NB4 (cell line): ENCODE results near the gene POLD1.
A peak's percentile ranks its signal among the peaks of the same experiment; 100 is the strongest.
"Not testable (repeated sequence)": the region's sequence is repeated elsewhere in the genome, so short reads cannot be mapped to it uniquely, and the experiment has no call there.

Experiments used
- DNase-seq: peaks from one replicate; pipeline ENCODE4 v3.0.0; 2010; ENCODE audit warnings: low read depth
- H3K4me3 ChIP-seq: one replicate; pipeline ENCODE4 v1.5.1; 2011; ENCODE audit warnings: mild to moderate bottlenecking, low read depth, low read length, moderate library complexity
- MYC ChIP-seq: IDR thresholded peaks from 2 replicates; pipeline ENCODE4 v1.6.1; 2011; ENCODE audit warnings: low read depth, low read length
- POLR2A ChIP-seq: IDR thresholded peaks from 2 replicates; pipeline ENCODE4 v1.6.1; 2011; ENCODE audit warnings: mild to moderate bottlenecking; ENCODE audit not compliant: insufficient read length; ENCODE audit errors: extremely low read depth
- TF ChIP-seq, protein P1 (sequence below): IDR thresholded peaks from 2 replicates; pipeline ENCODE4 v1.6.1; 2011; ENCODE audit warnings: low read depth, low read length
- TF ChIP-seq, protein P2 (sequence below): IDR thresholded peaks from one replicate; pipeline ENCODE4 v1.5.1; 2012; ENCODE audit warnings: low read depth, low read length

POLD1 gene

DNA sequence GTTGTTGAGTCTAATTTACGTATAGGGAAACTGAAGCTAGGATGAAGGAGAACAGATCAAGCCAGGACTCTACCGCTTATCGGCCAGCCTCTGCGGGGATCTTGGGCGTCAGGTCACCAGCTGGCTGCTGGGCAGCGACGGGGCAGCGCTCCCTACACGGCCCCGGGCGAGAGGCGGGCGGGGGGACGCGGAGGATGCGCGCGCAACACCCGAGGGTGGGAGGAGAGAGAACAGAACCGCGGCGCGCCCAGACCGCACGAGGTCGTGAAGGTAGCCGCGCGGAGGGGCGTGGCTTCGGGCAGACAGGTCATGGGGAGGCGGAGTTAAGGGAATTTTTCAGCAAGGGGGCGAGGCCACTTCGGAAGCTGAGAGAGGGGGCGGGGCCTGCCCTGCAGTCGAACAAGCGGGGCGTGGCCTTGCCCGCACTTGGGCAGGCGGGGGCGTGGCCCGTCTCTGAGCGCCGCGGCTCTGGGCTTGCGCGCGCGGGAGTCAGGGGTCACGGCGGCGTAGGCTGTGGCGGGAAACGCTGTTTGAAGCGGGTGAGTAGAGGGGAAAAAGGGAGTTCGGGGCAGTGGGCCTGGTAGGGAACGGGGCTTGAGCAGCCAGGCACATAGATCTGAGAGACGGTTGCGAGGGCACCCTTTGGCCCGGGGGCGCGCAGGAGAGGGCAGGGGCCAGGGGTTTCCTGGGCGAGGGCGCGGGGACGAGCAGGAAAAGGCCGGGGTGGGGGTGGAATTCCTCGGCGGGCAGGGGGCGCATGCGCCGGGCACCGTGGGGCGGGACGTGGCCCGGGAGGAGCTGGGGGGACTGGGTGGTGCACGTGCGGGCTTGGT is at the start of gene POLD1:
TSS of gene POLD1 (plus strand) at position 496 of the 833 bp plus-strand sequence. CDS start 14,505 bp downstream, outside the sequence.
- TF ChIP-seq, protein P1, sequence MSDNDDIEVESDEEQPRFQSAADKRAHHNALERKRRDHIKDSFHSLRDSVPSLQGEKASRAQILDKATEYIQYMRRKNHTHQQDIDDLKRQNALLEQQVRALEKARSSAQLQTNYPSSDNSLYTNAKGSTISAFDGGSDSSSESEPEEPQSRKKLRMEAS, result peak; percentile 79
- TF ChIP-seq MYC (peak; percentile 78), POLR2A (peak; percentile 57)
- TF ChIP-seq, protein P2, sequence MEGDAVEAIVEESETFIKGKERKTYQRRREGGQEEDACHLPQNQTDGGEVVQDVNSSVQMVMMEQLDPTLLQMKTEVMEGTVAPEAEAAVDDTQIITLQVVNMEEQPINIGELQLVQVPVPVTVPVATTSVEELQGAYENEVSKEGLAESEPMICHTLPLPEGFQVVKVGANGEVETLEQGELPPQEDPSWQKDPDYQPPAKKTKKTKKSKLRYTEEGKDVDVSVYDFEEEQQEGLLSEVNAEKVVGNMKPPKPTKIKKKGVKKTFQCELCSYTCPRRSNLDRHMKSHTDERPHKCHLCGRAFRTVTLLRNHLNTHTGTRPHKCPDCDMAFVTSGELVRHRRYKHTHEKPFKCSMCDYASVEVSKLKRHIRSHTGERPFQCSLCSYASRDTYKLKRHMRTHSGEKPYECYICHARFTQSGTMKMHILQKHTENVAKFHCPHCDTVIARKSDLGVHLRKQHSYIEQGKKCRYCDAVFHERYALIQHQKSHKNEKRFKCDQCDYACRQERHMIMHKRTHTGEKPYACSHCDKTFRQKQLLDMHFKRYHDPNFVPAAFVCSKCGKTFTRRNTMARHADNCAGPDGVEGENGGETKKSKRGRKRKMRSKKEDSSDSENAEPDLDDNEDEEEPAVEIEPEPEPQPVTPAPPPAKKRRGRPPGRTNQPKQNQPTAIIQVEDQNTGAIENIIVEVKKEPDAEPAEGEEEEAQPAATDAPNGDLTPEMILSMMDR, result no peak
- peak within 1 kb of the TSS; percentile 84 for H3K4me3 ChIP-seq
- DNase-seq, result peak; percentile 96

DNA sequence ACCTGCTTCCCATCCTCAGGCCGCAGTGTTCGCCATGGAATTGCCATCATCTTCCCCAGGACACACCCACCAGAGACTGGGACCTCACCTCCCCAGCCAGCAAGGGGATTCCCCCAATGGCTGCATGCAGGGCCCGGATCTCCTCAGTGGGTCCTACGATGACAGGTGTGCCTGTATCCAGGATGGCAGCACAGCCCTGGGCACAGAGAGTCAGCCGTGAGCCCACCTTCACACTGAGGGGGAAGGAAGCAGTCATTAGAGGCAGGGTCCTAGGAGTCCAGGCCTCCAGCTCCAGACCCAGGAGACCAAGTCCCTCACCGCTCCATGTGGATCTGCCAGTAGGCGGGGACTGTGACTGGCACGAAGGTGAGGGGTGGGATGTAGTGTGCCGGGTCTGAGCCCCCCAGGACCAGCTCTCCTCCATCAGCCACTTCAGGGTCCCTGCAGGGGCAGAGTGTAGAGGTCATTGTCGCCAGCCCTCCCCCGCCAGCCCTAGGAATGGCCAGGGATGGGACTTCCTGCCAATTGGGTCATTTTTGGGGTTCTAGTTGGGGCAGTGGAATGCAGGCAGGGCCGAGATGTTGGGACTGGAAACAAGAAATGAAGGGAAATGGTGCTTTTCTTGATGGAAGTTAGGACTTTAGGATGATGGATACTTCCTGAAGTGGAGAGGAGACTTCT is 49.3 kb upstream of the POLD1 start:
- TF ChIP-seq, protein P2, result no peak
- TF ChIP-seq MYC (no peak), POLR2A (no peak)
- TF ChIP-seq, protein P1, result no peak
- DNase-seq, result no peak
- no peak overlapping the region for H3K4me3 ChIP-seq

DNA sequence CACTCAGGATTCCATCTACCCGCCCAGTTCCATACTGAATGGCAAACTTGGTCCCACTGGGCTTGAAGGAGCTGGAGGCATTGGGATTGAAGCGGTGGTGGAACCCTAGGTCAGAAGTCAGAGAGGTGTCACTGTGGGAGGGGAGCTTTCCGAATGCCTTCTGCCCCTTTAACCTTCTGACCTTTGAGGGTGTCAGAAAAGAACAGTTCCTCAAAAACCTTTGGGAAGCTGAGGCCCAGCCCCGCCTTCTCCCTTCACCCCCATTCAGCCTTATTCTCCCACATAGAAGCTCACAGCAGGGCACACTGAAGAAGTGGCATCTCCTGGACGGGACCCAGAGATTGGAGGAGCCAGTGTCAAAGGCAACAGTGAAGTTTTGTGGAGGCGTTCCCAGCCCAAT is 47.1 kb upstream of the POLD1 start:
- H3K4me3 ChIP-seq, DNase-seq: not testable (repeated sequence)

DNA sequence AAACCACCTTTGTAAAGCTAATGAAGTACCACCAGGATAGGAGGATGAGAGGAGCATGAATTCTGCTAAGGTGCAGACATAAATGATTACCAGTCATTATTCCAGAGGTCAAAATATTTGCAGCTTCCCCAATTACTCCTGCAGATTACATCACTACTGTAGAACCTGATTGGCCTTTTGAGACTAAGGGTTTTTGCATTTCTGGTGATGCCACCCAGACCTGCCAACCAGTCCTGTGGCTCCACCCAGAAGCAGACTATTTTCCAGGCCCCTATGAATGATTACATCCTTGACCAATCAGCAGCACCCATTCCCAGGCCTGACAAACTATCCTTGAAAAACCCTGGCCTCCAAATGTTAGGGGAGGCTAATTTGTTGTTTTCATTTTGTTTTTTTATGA is 43.8 kb upstream of the POLD1 start:
- no peak for DNase-seq
- no peak overlapping the region for H3K4me3 ChIP-seq
- TF ChIP-seq, protein P1, result no peak

DNA sequence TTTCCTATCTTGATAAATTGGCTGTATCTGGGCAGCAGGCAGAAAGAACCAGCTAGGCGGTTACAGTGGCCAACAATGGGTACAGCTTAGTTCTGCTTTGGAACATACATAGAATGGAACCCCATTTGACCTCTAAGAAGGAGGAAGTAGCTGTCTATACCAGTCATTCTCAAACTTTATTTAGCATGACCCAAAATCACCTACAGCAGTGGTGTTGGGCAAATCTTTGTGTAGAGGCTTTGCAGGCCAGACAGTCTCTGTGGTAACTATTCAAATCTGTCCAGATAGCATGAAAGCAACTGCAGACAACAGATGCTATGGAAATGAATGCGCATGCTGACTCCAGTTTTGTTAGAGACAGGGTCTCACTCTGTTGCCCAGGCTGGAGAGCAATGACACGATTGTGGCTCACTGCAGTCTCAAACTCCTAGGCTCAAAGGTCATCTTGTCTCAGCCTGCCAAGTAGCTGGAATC is 43.0 kb upstream of the POLD1 start:
- no peak for TF ChIP-seq POLR2A
- peak; percentile 33 for DNase-seq
- H3K4me3 ChIP-seq, result no peak overlapping the region

DNA sequence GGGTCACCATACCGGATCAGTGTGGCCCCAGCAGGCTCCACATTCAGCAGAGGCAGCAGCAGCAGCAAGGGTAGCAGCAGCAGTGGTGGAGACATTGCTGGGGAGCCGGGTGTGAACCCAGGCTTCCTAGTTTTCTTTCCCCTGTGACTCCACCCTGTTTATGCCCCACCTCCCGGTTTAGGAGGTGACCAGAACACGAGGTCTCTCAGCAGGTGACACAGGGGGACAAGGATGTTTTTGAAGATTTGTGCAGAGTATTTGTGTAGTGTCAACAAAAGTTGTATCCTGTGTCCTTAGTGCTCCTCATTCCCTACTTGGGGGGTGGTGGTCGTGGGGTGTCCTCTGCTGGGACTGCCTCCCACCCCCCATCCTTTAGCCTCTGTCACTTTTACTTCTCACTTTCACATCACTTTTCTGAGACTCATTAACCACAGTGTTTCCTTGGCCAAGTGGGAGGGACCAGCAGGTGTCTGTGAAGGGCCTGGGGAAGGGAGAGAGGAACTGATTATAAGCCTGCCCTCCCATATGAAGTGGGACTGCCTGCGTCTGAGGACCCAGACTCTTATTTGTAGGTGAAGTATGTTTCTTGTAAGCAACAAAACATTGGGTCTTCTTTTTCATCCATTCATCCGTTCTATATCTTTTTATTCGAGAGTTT is 39.4 kb upstream of the POLD1 start:
- no peak overlapping the region for H3K4me3 ChIP-seq
- DNase-seq, result peak; percentile 38
- TF ChIP-seq, protein P2, result no peak
- TF ChIP-seq, protein P1, result no peak
- no peak for TF ChIP-seq MYC
- TF ChIP-seq POLR2A, result no peak

DNA sequence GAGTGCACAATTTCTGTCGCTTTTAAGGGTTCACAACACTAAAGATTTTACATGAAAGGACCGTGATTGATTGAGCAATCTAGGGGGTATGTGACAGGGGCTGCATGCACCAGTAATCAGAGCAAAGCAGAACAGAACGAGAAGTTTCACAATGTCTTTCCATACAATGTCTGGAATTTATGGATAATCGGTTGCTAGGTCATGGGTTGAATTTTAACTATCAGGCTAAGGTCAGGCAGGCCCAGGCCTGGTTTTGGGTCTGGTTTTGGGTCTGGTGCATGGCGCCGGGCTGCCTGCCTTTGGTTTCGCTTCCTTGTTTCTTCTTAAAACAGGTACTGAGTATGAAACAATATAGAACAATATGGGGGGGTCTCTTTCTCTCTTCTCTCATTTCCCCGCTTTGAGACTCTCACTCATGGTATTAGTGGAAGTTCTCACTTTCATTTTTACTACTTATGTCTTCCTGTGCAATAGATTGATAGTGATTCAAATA is 37.0 kb upstream of the POLD1 start:
- not testable (repeated sequence) for H3K4me3 ChIP-seq, DNase-seq
